GM18867 (cell line): ENCODE results near the gene SEMA6B.

ENCODE experiments used
- ATAC-seq: cut with Tn5 transposase; IDR thresholded peaks from one replicate; pipeline ENCODE4 v1.9.1; 2021; ENCODE audit warnings: mild to moderate bottlenecking, moderate library complexity; ENCODE audit not compliant: unreplicated experiment

SEMA6B gene

GRCh38 chr19:4589579-4590410 is 30.3 kb upstream of the SEMA6B start:
- no peak for ATAC-seq

GRCh38 chr19:4588291-4588761 is 28.8 kb upstream of the SEMA6B start:
- no peak for ATAC-seq

GRCh38 chr19:4587527-4587926 is 28.0 kb upstream of the SEMA6B start:
- ATAC-seq = no peak

GRCh38 chr19:4586691-4587090 is 27.2 kb upstream of the SEMA6B start:
- no peak for ATAC-seq

GRCh38 chr19:4586245-4586644 is 26.8 kb upstream of the SEMA6B start:
- ATAC-seq = no peak

GRCh38 chr19:4585556-4585955 is 26.1 kb upstream of the SEMA6B start:
- no peak for ATAC-seq

- no peak for ATAC-seq
These were observed 25.4 kb upstream of the SEMA6B start for GRCh38 chr19:4584670-4585460.

GRCh38 chr19:4583961-4584669 is 24.6 kb upstream of the SEMA6B start:
- ATAC-seq = no peak

GRCh38 chr19:4582980-4583842 is 23.7 kb upstream of the SEMA6B start:
- no peak for ATAC-seq

- ATAC-seq = no peak
These were observed 22.4 kb upstream of the SEMA6B start for GRCh38 chr19:4581666-4582553.

GRCh38 chr19:4580961-4581665 is 21.6 kb upstream of the SEMA6B start:
- ATAC-seq = no peak

- no peak for ATAC-seq
These were observed 20.8 kb upstream of the SEMA6B start for GRCh38 chr19:4580021-4580901.

GRCh38 chr19:4579389-4579788 is 19.9 kb upstream of the SEMA6B start:
- no peak for ATAC-seq

GRCh38 chr19:4578552-4579248 is 19.2 kb upstream of the SEMA6B start:
- ATAC-seq = no peak

GRCh38 chr19:4577020-4577782 is 17.7 kb upstream of the SEMA6B start:
- no peak for ATAC-seq
